UCSD-AML1 (cell line): ENCODE data around the gene TBCC.

Experiments used
- DNase-seq: peaks from one replicate; lab custom pipeline; 2025; ENCODE audit not compliant: unreplicated experiment; lab: John Stamatoyannopoulos, UW

TBCC gene

DNA sequence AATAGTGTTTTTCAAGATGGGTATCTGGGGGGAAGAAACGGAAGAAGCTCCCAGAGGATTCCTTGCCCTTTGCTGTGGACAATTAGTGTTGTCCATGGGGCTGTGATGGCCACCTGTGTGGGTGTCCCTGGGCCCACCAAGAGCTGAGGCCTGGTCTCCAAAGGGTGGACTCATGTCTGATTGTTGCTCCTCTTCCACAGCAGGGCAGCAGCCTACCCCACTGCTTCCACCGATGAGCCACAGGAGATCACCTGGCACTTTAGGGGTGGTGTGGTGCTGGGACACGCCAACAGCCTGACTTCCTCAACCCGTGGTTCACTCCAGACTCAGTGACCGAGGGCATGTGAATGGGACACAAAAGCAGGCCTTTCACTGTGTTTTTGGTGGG, 48.6 kb downstream of the TBCC start:
- no peak for DNase-seq

DNA sequence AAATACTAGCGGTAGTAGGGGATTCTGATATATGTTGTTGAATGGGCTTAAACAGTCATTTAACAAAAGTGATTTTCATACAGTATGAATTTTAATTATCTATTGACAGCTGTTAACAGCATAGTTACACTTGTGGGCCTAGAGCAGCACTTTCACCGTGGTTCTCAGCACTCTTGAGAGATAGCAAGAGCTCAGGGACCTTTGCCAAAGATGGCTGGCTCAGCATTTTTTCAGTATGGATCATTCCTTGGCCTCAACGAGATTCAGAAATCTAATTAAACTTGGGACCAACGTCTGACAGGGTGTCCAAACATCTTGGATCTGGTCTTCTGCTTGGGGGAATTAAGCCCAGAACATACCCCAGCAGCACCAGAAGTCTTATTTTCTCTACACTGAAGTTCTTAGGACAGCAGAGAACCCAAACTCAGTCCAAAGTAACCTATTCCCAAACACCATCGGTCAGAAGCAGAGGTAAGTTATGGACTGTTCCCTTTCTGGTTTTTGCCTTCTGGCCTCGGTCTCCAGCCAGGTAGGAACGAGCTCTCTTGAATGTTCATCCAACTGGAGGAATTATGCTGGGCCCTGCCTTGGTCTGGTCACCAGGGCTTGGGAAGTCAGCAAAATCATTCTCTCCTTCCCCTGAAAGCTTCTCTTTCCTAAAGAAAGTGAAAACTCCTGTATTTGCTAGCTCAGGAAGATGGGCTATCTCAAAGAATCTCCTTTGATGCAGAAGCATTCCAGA, 49.2 kb downstream of the TBCC start:
- no peak for DNase-seq

DNA sequence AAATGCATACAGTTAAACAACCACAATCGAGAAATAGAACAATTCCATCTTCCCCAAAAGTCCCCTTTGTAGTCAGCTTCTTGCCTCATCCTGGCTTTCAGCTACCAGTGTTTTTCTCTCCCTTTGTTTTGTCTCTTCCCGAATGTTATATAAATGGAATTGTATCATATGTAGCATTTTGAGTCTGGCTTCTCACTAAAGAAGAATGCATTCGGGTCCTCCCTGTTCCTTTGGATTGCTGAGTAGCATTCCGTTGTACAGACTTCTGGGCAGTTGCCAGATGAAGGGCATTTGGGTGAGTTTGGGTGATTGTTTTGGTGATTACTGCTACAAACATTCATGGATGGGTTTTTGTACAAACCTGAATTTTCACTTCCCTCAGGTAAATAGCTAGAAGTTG, 51.3 kb downstream of the TBCC start:
- no peak for DNase-seq
